H1 (cell line): ENCODE data around the gene KSR2. TPM values are rescaled to one million over a fixed set of nuclear protein-coding genes. Genes with fewer than 3 reads are reported as not detected.

Experiments used
- CTCF ChIA-PET: fragments of 300-600 bp; sonication (Branson Sonifier 250); formaldehyde crosslinking; loops from one replicate; lab custom pipeline; 2021; ENCODE audit not compliant: partially characterized antibody; lab: Charles Lee
- POLR2A ChIA-PET: fragments of 300-600 bp; sonication (Branson Sonifier 250); formaldehyde crosslinking; loops from one replicate; lab custom pipeline; 2021; ENCODE audit warnings: inconsistent platforms; ENCODE audit not compliant: partially characterized antibody; lab: Charles Lee
- DNase-seq, 2 experiments: peaks; one replicate each; pipeline versions ENCODE4 v3.0.0 to v3.0.0-alpha.2; 2010 to 2022; ENCODE audit warnings: low spot score in 2 of 2, low read depth in 1 of 2, mixed read lengths in 1 of 2
- FAIRE-seq: peaks from 2 replicates; lab custom pipeline; 2011; peaks lifted over from hg19 to GRCh38; lab: Jason Lieb, UNC
- H2AFZ ChIP-seq: 2 replicates; pipeline ENCODE4 v1.8.1; 2012; ENCODE audit warnings: low read length, inconsistent platforms
- H2AK5ac ChIP-seq: 2 replicates; pipeline ENCODE4 v1.6.1; 2013; ENCODE audit warnings: low read depth, low read length
- H2BK120ac ChIP-seq: replicated peaks from 2 replicates; pipeline ENCODE3; 2013; ENCODE audit warnings: low read depth, low read length, inconsistent platforms
- H2BK12ac ChIP-seq: 2 replicates; pipeline ENCODE4 v1.6.1; 2013; ENCODE audit warnings: low read depth, low read length
- H2BK15ac ChIP-seq: 2 replicates; pipeline ENCODE4 v1.6.1; 2013; ENCODE audit warnings: low read length
- H2BK20ac ChIP-seq: 2 replicates; pipeline ENCODE4 v1.6.1; 2013; ENCODE audit warnings: low read length
- H2BK5ac ChIP-seq: 2 replicates; pipeline ENCODE4 v1.6.1; 2013; ENCODE audit warnings: low read depth, low read length
- H3K14ac ChIP-seq: 2 replicates; pipeline ENCODE4 v1.6.1; 2013; ENCODE audit warnings: inconsistent platforms; ENCODE audit not compliant: insufficient read length
- H3K18ac ChIP-seq: 2 replicates; pipeline ENCODE4 v1.6.1; 2013; ENCODE audit warnings: low read length; ENCODE audit errors: extremely low read depth
- H3K23ac ChIP-seq: 2 replicates; pipeline ENCODE4 v1.6.1; 2013; ENCODE audit warnings: inconsistent platforms; ENCODE audit not compliant: insufficient read length
- H3K23me2 ChIP-seq: 2 replicates; pipeline ENCODE4 v1.6.1; 2013; ENCODE audit warnings: low read depth, low read length
- H3K27ac ChIP-seq: 2 replicates; pipeline ENCODE4 v1.6.1; 2011; ENCODE audit warnings: low read depth, low read length, inconsistent platforms
- H3K27me3 ChIP-seq, 4 experiments: replicated peaks in 1 of 4; 1 replicate in 1 of 4; 2 replicates in 3 of 4; pipeline versions ENCODE4 v1.6.1 to v1.8.1; 2011 to 2013; ENCODE audit warnings: low read length in 3 of 4, mild to moderate bottlenecking in 3 of 4, inconsistent platforms in 2 of 4, mixed read lengths in 2 of 4, moderate library complexity in 1 of 4; ENCODE audit not compliant: control insufficient read depth in 3 of 4, insufficient read depth in 3 of 4; ENCODE audit errors: extremely low read depth in 1 of 4
- H3K36me3 ChIP-seq, 4 experiments: 2 replicates each; pipeline versions ENCODE4 v1.6.1 to v1.8.1; 2011 to 2013; ENCODE audit warnings: mild to moderate bottlenecking in 4 of 4, low read length in 3 of 4, moderate library complexity in 2 of 4, control low read depth in 1 of 4, inconsistent platforms in 1 of 4; ENCODE audit not compliant: insufficient read depth in 4 of 4, control insufficient read depth in 2 of 4
- H3K4ac ChIP-seq: replicated peaks from 2 replicates; pipeline ENCODE3; 2013; ENCODE audit warnings: low read length, low read depth, mixed read lengths, inconsistent platforms; ENCODE audit not compliant: insufficient read length
- H3K4me1 ChIP-seq, 4 experiments: replicated peaks in 1 of 4; 1 replicate in 1 of 4; 2 replicates in 3 of 4; pipeline versions ENCODE4 v1.6.1 to v1.8.1; 2011 to 2013; ENCODE audit warnings: low read length in 3 of 4, inconsistent platforms in 2 of 4, mixed read lengths in 1 of 4; ENCODE audit not compliant: insufficient read depth in 4 of 4, control insufficient read depth in 3 of 4
- H3K4me2 ChIP-seq, 2 experiments: 2 replicates each; pipeline versions ENCODE4 v1.6.1 to v1.8.1; 2011 to 2013; ENCODE audit warnings: low read depth in 2 of 2, low read length in 2 of 2, control low read depth in 1 of 2, inconsistent platforms in 1 of 2, mild to moderate bottlenecking in 1 of 2; ENCODE audit not compliant: insufficient read depth in 1 of 2
- H3K4me3 ChIP-seq, 4 experiments: fragments of 200-600, 300-600 bp in 1 of 4; sonication (generic), shearing (Covaris generic), sonication (Bioruptor Twin) in 1 of 4; 2 replicates each; pipeline versions ENCODE4 v1.5.1 to v1.8.1; 2011 to 2016; ENCODE audit warnings: low read length in 4 of 4, low read depth in 3 of 4, control low read depth in 2 of 4, inconsistent platforms in 2 of 4, mild to moderate bottlenecking in 2 of 4, mixed read lengths in 1 of 4, moderate library complexity in 1 of 4; ENCODE audit not compliant: insufficient read depth in 2 of 4; ENCODE audit errors: extremely low read depth in 1 of 4
- H3K56ac ChIP-seq: replicated peaks from 2 replicates; pipeline ENCODE3; 2013; ENCODE audit warnings: low read depth, mild to moderate bottlenecking, mixed read lengths, low read length, inconsistent platforms; ENCODE audit not compliant: insufficient read length
- H3K79me1 ChIP-seq: 2 replicates; pipeline ENCODE4 v1.6.1; 2013; ENCODE audit warnings: low read depth, low read length, control low read depth
- H3K79me2 ChIP-seq, 2 experiments: 2 replicates each; pipeline versions ENCODE4 v1.6.1 to v1.8.1; 2012 to 2013; ENCODE audit warnings: low read length in 2 of 2, mild to moderate bottlenecking in 2 of 2, inconsistent platforms in 1 of 2; ENCODE audit not compliant: insufficient read depth in 2 of 2, control insufficient read depth in 1 of 2
- H3K9ac ChIP-seq, 4 experiments: replicated peaks in 1 of 4; 1 replicate in 1 of 4; 2 replicates in 3 of 4; pipeline versions ENCODE4 v1.6.1 to v1.8.1; 2011 to 2013; ENCODE audit warnings: low read depth in 3 of 4, low read length in 3 of 4, control low read depth in 2 of 4, mild to moderate bottlenecking in 2 of 4, moderate library complexity in 2 of 4, inconsistent platforms in 1 of 4; ENCODE audit errors: extremely low read depth in 1 of 4
- H3K9me3 ChIP-seq, 2 experiments: 2 replicates each; pipeline versions ENCODE4 v1.6.1 to v1.8.1; 2012 to 2013; ENCODE audit warnings: mild to moderate bottlenecking in 2 of 2, moderate library complexity in 2 of 2, control low read depth in 1 of 2, inconsistent platforms in 1 of 2, low read depth in 1 of 2, low read length in 1 of 2, mixed read lengths in 1 of 2; ENCODE audit not compliant: insufficient read depth in 2 of 2
- H4K20me1 ChIP-seq, 2 experiments: replicated peaks in 1 of 2; 2 replicates each; pipeline versions ENCODE3 to v1.8.1; 2011 to 2013; ENCODE audit warnings: inconsistent platforms in 2 of 2, low read length in 2 of 2, mild to moderate bottlenecking in 1 of 2; ENCODE audit not compliant: insufficient read depth in 2 of 2, control insufficient read depth in 1 of 2
- H4K5ac ChIP-seq: 2 replicates; pipeline ENCODE4 v1.6.1; 2013; ENCODE audit warnings: low read length, low read depth, mixed read lengths, inconsistent platforms; ENCODE audit not compliant: insufficient read length
- H4K8ac ChIP-seq: 2 replicates; pipeline ENCODE4 v1.8.0; 2013; ENCODE audit warnings: mild to moderate bottlenecking, moderate library complexity, low read length, inconsistent platforms; ENCODE audit not compliant: insufficient read depth; ENCODE audit errors: extremely low read depth
- H4K91ac ChIP-seq: replicated peaks from 2 replicates; pipeline ENCODE3; 2013; ENCODE audit warnings: low read length, mixed read lengths, inconsistent platforms; ENCODE audit not compliant: insufficient read length
- JUND ChIP-seq: IDR thresholded peaks from 2 replicates; pipeline ENCODE4 v1.6.1; 2011; ENCODE audit warnings: mild to moderate bottlenecking, improper control_type of control experiment, low read length
- WGBS, 2 experiments: shearing (Covaris generic) in 1 of 2; methylation state at CpG; one replicate each; pipeline versions ENCODE4 v1.1.6 to v1.1.7; 2013 to 2015; ENCODE audit warnings: low lambda C conversion rate in 2 of 2, mixed read lengths in 2 of 2, inconsistent platforms in 1 of 2, low coverage in 1 of 2, missing lambda C conversion rate in 1 of 2; ENCODE audit not compliant: insufficient replicate concordance in 2 of 2, insufficient coverage in 1 of 2, insufficient read length in 1 of 2; ENCODE audit errors: extremely low coverage in 1 of 2, missing lambda C conversion rate in 1 of 2; 5-methylcytosine and 5-hydroxymethylcytosine counted together
- polyA plus RNA-seq, 7 experiments: library from polyadenylated mRNA; depleted of rRNA in 3 of 7; stranded (reverse) in 5 of 7; unstranded in 2 of 7; fragments of >200 nt in 5 of 7; fragments of 200-250 nt in 2 of 7; gene quantifications; 1 replicate in 5 of 7; 2 replicates in 1 of 7; 4 replicates in 1 of 7; pipeline versions ENCODE4 v1.2.1 to v1.2.3, GENCODE V29; 2011 to 2013; ENCODE audit warnings: missing spikeins in 2 of 7, mixed read lengths in 2 of 7
- total RNA-seq: library from RNA; stranded (reverse); fragmentation: NEBNext Ultra II Directional; extraction: Animal tissue kit (Norgen Biotek cat#: 25700); gene quantifications from 2 replicates; pipeline ENCODE4 v1.2.1, GENCODE V29; 2021

Gene KSR2
- total and polyA plus RNA-seq, 2 of the 8 experiments (the other 6 are each of a cell fraction or from before 2014, with no cell fraction given), result 0.74 to 2.2 TPM

GRCh38 chr12:117421987-117422386 is 546.8 kb downstream of the KSR2 start:
- CTCF ChIA-PET, result interaction anchor here (0.9 to 1.4 kb wide), 5 partner anchors 17 to 434 kb away, joined by 3 to 4 read pairs (median 3); no protein-coding TSS in a partner anchor
- Histone ChIP-seq H2BK120ac (no peak overlapping the region), H2BK5ac (no peak overlapping the region), H3K9me3 (no peaks in the 10 kb centered on the region), H2BK20ac (no peak overlapping the region), H3K23ac (no peak overlapping the region), H3K27ac (no peak overlapping the region), H3K9ac (no peak overlapping the region), H3K4me1 (no peaks in the 10 kb centered on the region), H3K79me2 (no peaks in the 10 kb centered on the region), H3K4me3 (no peak overlapping the region), H4K8ac (no peak overlapping the region), H3K56ac (no peak overlapping the region), H3K27me3 (no peaks in the 10 kb centered on the region), H4K5ac (no peak overlapping the region), H2BK15ac (no peak overlapping the region), H4K91ac (no peak overlapping the region), H3K36me3 (no peaks in the 10 kb centered on the region), H3K79me1 (no peaks in the 10 kb centered on the region), H2AK5ac (no peak overlapping the region), H2AFZ (no peak overlapping the region), H4K20me1 (no peaks in the 10 kb centered on the region), H3K4ac (no peak overlapping the region), H3K14ac (no peak overlapping the region), H2BK12ac (no peak overlapping the region), H3K18ac (no peak overlapping the region), H3K4me2 (no peak overlapping the region), H3K23me2 (no peaks in the 10 kb centered on the region; the same call in 1 of the 2 replicates)
- POLR2A ChIA-PET, result no interaction called here
- 81% methylated on average over 2 of the region's 2 CpGs; no CpG with 5 or more reads in 1 of the 2 experiments for WGBS, 2 experiments
- FAIRE-seq, result no peak
- DNase-seq, result no peak
- TF ChIP-seq JUND, result no peak
